Keratinocyte (primary cell): ENCODE results near the gene DISC1. TPM values are rescaled to one million over a fixed set of nuclear protein-coding genes. Genes with fewer than 3 reads are reported as not detected.
A peak's percentile ranks its signal among the peaks of the same experiment; 100 is the strongest.

ENCODE experiments used
- DNase-seq: peaks from one replicate; pipeline ENCODE4 v3.0.0-alpha.2; 2011; ENCODE audit warnings: low read depth, missing footprints, low spot score
- FAIRE-seq: peaks from 2 replicates; lab custom pipeline; 2011; peaks lifted over from hg19 to GRCh38; lab: Jason Lieb, UNC
- H2AFZ ChIP-seq: 2 replicates; pipeline ENCODE4 v1.6.0; 2012; ENCODE audit warnings: low read length, control low read depth, inconsistent platforms; ENCODE audit not compliant: control insufficient read depth
- H3K27ac ChIP-seq: 2 replicates; pipeline ENCODE4 v1.5.1; 2011; ENCODE audit warnings: low read length; ENCODE audit not compliant: control insufficient read depth, insufficient read depth
- H3K27me3 ChIP-seq: 3 replicates; pipeline ENCODE4 v1.6.0; 2011; ENCODE audit warnings: low read length; ENCODE audit not compliant: control insufficient read depth, insufficient read depth; ENCODE audit errors: extremely low read depth
- H3K36me3 ChIP-seq, 2 experiments: 2 replicates in 1 of 2; 3 replicates in 1 of 2; pipeline ENCODE4 v1.5.1; 2011; ENCODE audit warnings: low read length in 2 of 2, mild to moderate bottlenecking in 1 of 2; ENCODE audit not compliant: control insufficient read depth in 2 of 2, insufficient read depth in 2 of 2; ENCODE audit errors: extremely low read depth in 1 of 2
- H3K4me1 ChIP-seq: 3 replicates; pipeline ENCODE4 v1.5.1; 2011; ENCODE audit warnings: low read length; ENCODE audit not compliant: control insufficient read depth, insufficient read depth; ENCODE audit errors: extremely low read depth
- H3K4me2 ChIP-seq: 3 replicates; pipeline ENCODE4 v1.6.0; 2011; ENCODE audit warnings: low read depth, low read length; ENCODE audit not compliant: control insufficient read depth, insufficient read depth; ENCODE audit errors: extremely low read depth
- H3K4me3 ChIP-seq, 3 experiments: fragments of 200-600 bp in 1 of 3; sonication (generic) in 1 of 3; 2 replicates in 2 of 3; 3 replicates in 1 of 3; pipeline ENCODE4 v1.5.1; 2011 to 2016; ENCODE audit warnings: low read length in 3 of 3, mild to moderate bottlenecking in 3 of 3, control low read depth in 2 of 3, inconsistent platforms in 1 of 3, low read depth in 1 of 3, mixed read lengths in 1 of 3, mixed run types in 1 of 3, moderate library complexity in 1 of 3; ENCODE audit not compliant: control insufficient read depth in 2 of 3, insufficient read depth in 2 of 3; ENCODE audit errors: extremely low read depth in 1 of 3
- H3K79me2 ChIP-seq: 2 replicates; pipeline ENCODE4 v1.6.0; 2012; ENCODE audit warnings: low read length; ENCODE audit not compliant: control insufficient read depth, insufficient read depth
- H3K9ac ChIP-seq: 3 replicates; pipeline ENCODE4 v1.6.0; 2011; ENCODE audit warnings: low read length; ENCODE audit not compliant: control insufficient read depth, insufficient read depth; ENCODE audit errors: extremely low read depth
- H3K9me1 ChIP-seq: 3 replicates; pipeline ENCODE4 v1.6.0; 2011; ENCODE audit warnings: low read length; ENCODE audit not compliant: control insufficient read depth, insufficient read depth; ENCODE audit errors: extremely low read depth
- H3K9me3 ChIP-seq: 2 replicates; pipeline ENCODE4 v1.5.1; 2012; ENCODE audit warnings: low read depth, low read length; ENCODE audit not compliant: control insufficient read depth
- H4K20me1 ChIP-seq: 3 replicates; pipeline ENCODE4 v1.6.0; 2011; ENCODE audit warnings: low read length; ENCODE audit not compliant: control insufficient read depth, insufficient read depth; ENCODE audit errors: extremely low read depth
- EZH2 ChIP-seq: IDR thresholded peaks from one replicate; pipeline ENCODE4 v1.6.1; 2012; ENCODE audit warnings: inconsistent platforms, mild to moderate bottlenecking, low read length, moderate library complexity
- dilution Hi-C: fragments of 300-500 bp; cut with MboI; formaldehyde crosslinking; loops from one replicate; pipeline ENCODE4 v1.7.0; 2020; ENCODE audit warnings: low sequenced_read_pairs; ENCODE audit not compliant: extremely low pct_ligation_motif_present
- polyA plus RNA-seq, 5 experiments: library from polyadenylated mRNA; depleted of rRNA in 3 of 5; stranded (reverse) in 3 of 5; stranded (forward) in 1 of 5; unstranded in 1 of 5; fragments of >200 nt; gene quantifications; 1 replicate in 1 of 5; 2 replicates in 3 of 5; 3 replicates in 1 of 5; pipeline versions ENCODE4 v1.2.1 to v1.2.3, GENCODE V29; 2011 to 2012; ENCODE audit warnings: missing spikeins in 2 of 5, low read depth in 1 of 5, low replicate concordance in 1 of 5
- TF ChIP-seq, protein P1 (sequence below), 3 experiments: IDR thresholded peaks in 1 of 3; conservative IDR thresholded peaks in 1 of 3; optimal IDR thresholded peaks in 1 of 3; 2 replicates in 2 of 3; 3 replicates in 1 of 3; pipeline versions ENCODE3 to v1.5.1; 2011; ENCODE audit warnings: low read length in 3 of 3, mild to moderate bottlenecking in 3 of 3, moderate library complexity in 2 of 3, control low read depth in 1 of 3, inconsistent platforms in 1 of 3; ENCODE audit not compliant: insufficient read depth in 2 of 3; ENCODE audit errors: extremely low read depth in 1 of 3

DISC1 gene
- polyA plus RNA-seq, 1 donor (not counting 4 experiments of a cell fraction or from before 2014, with no cell fraction given), result 0.47 TPM

GRCh38 chr1:231690059-231690458, 63.5 kb downstream of the DISC1 start:
- H3K27ac ChIP-seq, result no peak overlapping the region
- H4K20me1 ChIP-seq, result no peaks in the 10 kb centered on the region
- peaks cover 2% of the 10 kb centered on the region for H3K9me3 ChIP-seq
- H3K9ac ChIP-seq, result no peak overlapping the region
- no peaks in the 10 kb centered on the region for H3K9me1 ChIP-seq
- no peaks in the 10 kb centered on the region for H3K27me3 ChIP-seq
- dilution Hi-C loops, result no loop called here
- FAIRE-seq (no peak), DNase-seq (no peak)
- H3K4me2 ChIP-seq, result no peak overlapping the region
- H3K79me2 ChIP-seq, result no peaks in the 10 kb centered on the region
- no peaks in the 10 kb centered on the region for H3K36me3 ChIP-seq
- no peaks in the 10 kb centered on the region for H3K4me1 ChIP-seq
- H3K4me3 ChIP-seq, result no peak overlapping the region
- H2AFZ ChIP-seq, result no peak overlapping the region
- no peak for TF ChIP-seq EZH2
- TF ChIP-seq, protein P1, sequence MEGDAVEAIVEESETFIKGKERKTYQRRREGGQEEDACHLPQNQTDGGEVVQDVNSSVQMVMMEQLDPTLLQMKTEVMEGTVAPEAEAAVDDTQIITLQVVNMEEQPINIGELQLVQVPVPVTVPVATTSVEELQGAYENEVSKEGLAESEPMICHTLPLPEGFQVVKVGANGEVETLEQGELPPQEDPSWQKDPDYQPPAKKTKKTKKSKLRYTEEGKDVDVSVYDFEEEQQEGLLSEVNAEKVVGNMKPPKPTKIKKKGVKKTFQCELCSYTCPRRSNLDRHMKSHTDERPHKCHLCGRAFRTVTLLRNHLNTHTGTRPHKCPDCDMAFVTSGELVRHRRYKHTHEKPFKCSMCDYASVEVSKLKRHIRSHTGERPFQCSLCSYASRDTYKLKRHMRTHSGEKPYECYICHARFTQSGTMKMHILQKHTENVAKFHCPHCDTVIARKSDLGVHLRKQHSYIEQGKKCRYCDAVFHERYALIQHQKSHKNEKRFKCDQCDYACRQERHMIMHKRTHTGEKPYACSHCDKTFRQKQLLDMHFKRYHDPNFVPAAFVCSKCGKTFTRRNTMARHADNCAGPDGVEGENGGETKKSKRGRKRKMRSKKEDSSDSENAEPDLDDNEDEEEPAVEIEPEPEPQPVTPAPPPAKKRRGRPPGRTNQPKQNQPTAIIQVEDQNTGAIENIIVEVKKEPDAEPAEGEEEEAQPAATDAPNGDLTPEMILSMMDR (optimal IDR thresholded peaks at IDR 0.05 in 1 of 3, IDR thresholded peaks at IDR 0.05 in 1 of 3, conservative IDR thresholded peaks at IDR 0.05 in 1 of 3; ENCODE audit: extremely low read depth in 1 of 3, insufficient read depth in 2 of 3, low read length in 3 of 3), result no peak

DNA sequence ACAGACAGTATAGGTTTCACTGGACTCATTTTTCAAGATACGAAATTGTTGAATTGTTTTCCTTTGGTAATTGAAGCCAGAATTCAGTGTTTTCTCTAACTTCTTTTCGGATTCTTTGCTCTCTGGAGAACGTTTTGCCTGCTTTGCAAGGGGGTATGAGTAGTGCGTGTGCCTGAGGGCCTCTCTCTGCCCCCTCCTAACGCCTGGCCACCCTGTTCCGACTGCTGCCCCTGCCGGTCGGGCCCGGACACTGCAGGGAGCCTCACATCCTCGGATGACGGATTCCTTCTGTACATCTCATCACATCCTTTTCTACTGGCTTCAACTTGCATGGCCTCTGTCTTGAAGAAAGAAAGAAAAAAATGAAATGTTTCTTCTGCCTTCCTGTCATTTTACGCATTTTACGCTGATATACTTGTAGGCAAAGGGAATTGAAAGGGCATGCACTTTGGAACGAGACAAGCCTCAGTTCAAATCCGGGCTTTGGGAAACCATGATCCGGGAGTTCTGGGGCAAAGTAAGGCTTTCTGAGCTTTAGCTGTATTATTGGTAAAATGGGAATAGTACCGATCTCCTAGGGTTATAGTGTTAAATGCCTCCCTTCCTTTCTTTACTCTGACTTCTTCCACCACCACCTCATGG, 65.1 kb downstream of the DISC1 start:
- H2AFZ ChIP-seq, result no peak overlapping the region
- no peak overlapping the region for H3K4me2 ChIP-seq
- no peaks in the 10 kb centered on the region for H3K79me2 ChIP-seq
- no peaks in the 10 kb centered on the region for H3K4me1 ChIP-seq
- no peak overlapping the region for H3K4me3 ChIP-seq
- no peak overlapping the region for H3K27ac ChIP-seq
- FAIRE-seq (no peak), DNase-seq (no peak)
- no peaks in the 10 kb centered on the region for H3K36me3 ChIP-seq
- H4K20me1 ChIP-seq, result no peaks in the 10 kb centered on the region
- no peaks in the 10 kb centered on the region for H3K9me1 ChIP-seq
- no peak for TF ChIP-seq EZH2
- TF ChIP-seq, protein P1 (optimal IDR thresholded peaks at IDR 0.05 in 1 of 3, IDR thresholded peaks at IDR 0.05 in 1 of 3, conservative IDR thresholded peaks at IDR 0.05 in 1 of 3; ENCODE audit: extremely low read depth in 1 of 3, insufficient read depth in 2 of 3, low read length in 3 of 3), result peak; percentile 66 to 81 (median 77)
- no peaks in the 10 kb centered on the region for H3K9me3 ChIP-seq
- no peaks in the 10 kb centered on the region for H3K27me3 ChIP-seq
- dilution Hi-C loops, result no loop called here
- H3K9ac ChIP-seq, result no peak overlapping the region
